Measurements from ENCODE around the gene TMEM185B. TPM values are rescaled to one million over a fixed set of nuclear protein-coding genes. Genes with fewer than 3 reads are reported as not detected.

The TMEM185B gene
- total and polyA plus RNA-seq, 10 donors = 3.9 to 35.6 (median 22.5) TPM

- Histone ChIP-seq H3K27ac (peak overlapping the region in 1 of 8 donors; percentile 98), H3K4me3 (no peak overlapping the region), H3K36me3 (peaks cover 0 to 8% (median 3%) of the 10 kb centered on the region in 6 donors), H3K4me1 (peaks cover 13 to 78% (median 48%) of the 10 kb centered on the region in 6 donors), H3K9me3 (peaks cover 0 to 6% (median 0%) of the 10 kb centered on the region in 8 donors), H3K27me3 (replicated peaks in 1 of 7) (no peaks in the 10 kb centered on the region)
- TF ChIP-seq CTCF (IDR thresholded peaks at IDR 0.05 in 8 of 11, conservative IDR thresholded peaks at IDR 0.05 in 3 of 11) = no peak
- no peak for TF ChIP-seq POLR2AphosphoS5 (IDR thresholded peaks at IDR 0.05)
- TF ChIP-seq POLR2A (IDR thresholded peaks at IDR 0.05) = no peak
- intact Hi-C loops (cut with DNase I; ENCODE audit: low total_unique reads) = no loop called here
- peak; percentile 64 for DNase-seq
- WGBS, 5 donors = 93 to 97% (median 95%) methylated on average over 8 to 9 of the region's 9 CpGs
These were observed 1.7 kb upstream of the TMEM185B start for GRCh38 chr2:120224735-120225548.

- Histone ChIP-seq H3K9me3 (peaks cover 0 to 6% (median 0%) of the 10 kb centered on the region in 8 donors), H3K4me1 (peaks cover 13 to 78% (median 44%) of the 10 kb centered on the region in 6 donors), H3K36me3 (peaks cover 0 to 15% (median 3%) of the 10 kb centered on the region in 6 donors), H3K27ac (peak overlapping the region in 2 of 8 donors; percentile 95 to 98), H3K4me3 (peak overlapping the region in 5 of 8 donors; percentile 45 to 74 (median 62)), H3K27me3 (replicated peaks in 1 of 7) (no peaks in the 10 kb centered on the region)
- WGBS, 5 donors = 90 to 97% (median 96%) methylated on average over 5 to 13 of the region's 13 CpGs
- DNase-seq = peak; percentile 83
- intact Hi-C loops (cut with DNase I; ENCODE audit: low total_unique reads) = no loop called here
- TF ChIP-seq CTCF (IDR thresholded peaks at IDR 0.05 in 8 of 11, conservative IDR thresholded peaks at IDR 0.05 in 3 of 11) (no peak), POLR2AphosphoS5 (IDR thresholded peaks at IDR 0.05) (no peak), POLR2A (IDR thresholded peaks at IDR 0.05) (no peak)
These were observed 1.1 kb upstream of the TMEM185B start for GRCh38 chr2:120224256-120224655.

- WGBS, 5 donors = 80 to 89% (median 81%) methylated on average over 39 to 49 of the region's 49 CpGs
- TF ChIP-seq CTCF (IDR thresholded peaks at IDR 0.05 in 8 of 11, conservative IDR thresholded peaks at IDR 0.05 in 3 of 11) = no peak
- TF ChIP-seq POLR2A (IDR thresholded peaks at IDR 0.05) = no peak
- no peak for TF ChIP-seq POLR2AphosphoS5 (IDR thresholded peaks at IDR 0.05)
- H3K9me3 ChIP-seq = peaks cover 0 to 6% (median 0%) of the 10 kb centered on the region in 8 donors
- H3K4me3 ChIP-seq = peak overlapping the region; percentile 45 to 74 (median 63)
- H3K27me3 ChIP-seq (replicated peaks in 1 of 7) = no peaks in the 10 kb centered on the region
- H3K27ac ChIP-seq = peak overlapping the region; percentile 87 to 98 (median 95)
- intact Hi-C loops (cut with DNase I; ENCODE audit: low total_unique reads) = no loop called here
- H3K36me3 ChIP-seq = peaks cover 0 to 33% (median 7%) of the 10 kb centered on the region in 6 donors
- DNase-seq = no peak
- peaks cover 9 to 64% (median 42%) of the 10 kb centered on the region in 6 donors for H3K4me1 ChIP-seq
These were observed 790 bp downstream of the TMEM185B start for GRCh38 chr2:120222186-120223033.
